BLaER1 (cell line): ENCODE results near the gene ZNF609.

Source experiments
- H3K27ac ChIP-seq: shearing (Covaris generic); formaldehyde crosslinking; 2 replicates; pipeline ENCODE4 v1.8.1; 2022
- H3K27me3 ChIP-seq: shearing (Covaris generic); formaldehyde crosslinking; 2 replicates; pipeline ENCODE4 v1.8.1; 2022
- H3K36me3 ChIP-seq: shearing (Covaris generic); formaldehyde crosslinking; 2 replicates; pipeline ENCODE4 v1.8.1; 2022
- H3K4me1 ChIP-seq: shearing (Covaris generic); formaldehyde crosslinking; 2 replicates; pipeline ENCODE4 v1.8.1; 2022
- H3K4me2 ChIP-seq: shearing (Covaris generic); formaldehyde crosslinking; 2 replicates; pipeline ENCODE4 v1.8.1; 2022
- H3K4me3 ChIP-seq: shearing (Covaris generic); formaldehyde crosslinking; 2 replicates; pipeline ENCODE4 v1.8.1; 2022
- H3K9ac ChIP-seq: shearing (Covaris generic); formaldehyde crosslinking; 2 replicates; pipeline ENCODE4 v1.8.1; 2022
- H3K9me3 ChIP-seq: shearing (Covaris generic); formaldehyde crosslinking; 2 replicates; pipeline ENCODE4 v1.8.1; 2022
- H4K20me1 ChIP-seq: shearing (Covaris generic); formaldehyde crosslinking; 2 replicates; pipeline ENCODE4 v1.8.1; 2022
- Cebpa-rat ChIP-seq: shearing (Covaris generic); IDR thresholded peaks from 2 replicates; pipeline ENCODE4 v1.8.1; 2022

The ZNF609 gene

GRCh38 chr15:64720188-64720587, 259.8 kb downstream of the ZNF609 start:
- no peaks in the 10 kb centered on the region for H4K20me1 ChIP-seq
- no peaks in the 10 kb centered on the region for H3K36me3 ChIP-seq
- no peak for TF ChIP-seq Cebpa-rat
- no peak overlapping the region for H3K9ac ChIP-seq
- H3K27me3 ChIP-seq = no peaks in the 10 kb centered on the region
- no peak overlapping the region for H3K4me3 ChIP-seq
- no peaks in the 10 kb centered on the region for H3K9me3 ChIP-seq
- no peak overlapping the region for H3K4me2 ChIP-seq
- H3K4me1 ChIP-seq = no peaks in the 10 kb centered on the region
- H3K27ac ChIP-seq = no peak overlapping the region

- no peaks in the 10 kb centered on the region for H3K9me3 ChIP-seq
- TF ChIP-seq Cebpa-rat = no peak
- peaks cover 18% of the 10 kb centered on the region for H3K4me1 ChIP-seq
- H4K20me1 ChIP-seq = no peaks in the 10 kb centered on the region
- no peak overlapping the region for H3K27ac ChIP-seq
- H3K27me3 ChIP-seq = no peaks in the 10 kb centered on the region
- no peak overlapping the region for H3K9ac ChIP-seq
- H3K36me3 ChIP-seq = no peaks in the 10 kb centered on the region
- no peak overlapping the region for H3K4me2 ChIP-seq
- no peak overlapping the region for H3K4me3 ChIP-seq
These were observed 269.8 kb downstream of the ZNF609 start for GRCh38 chr15:64730151-64730550.

GRCh38 chr15:64731012-64731804, 270.8 kb downstream of the ZNF609 start:
- Histone ChIP-seq H3K9ac (no peak overlapping the region), H3K4me1 (peaks cover 18% of the 10 kb centered on the region), H3K27me3 (no peaks in the 10 kb centered on the region), H3K36me3 (no peaks in the 10 kb centered on the region), H3K27ac (no peak overlapping the region), H4K20me1 (no peaks in the 10 kb centered on the region), H3K4me3 (no peak overlapping the region), H3K4me2 (peak overlapping the region; percentile 17; the same call in 1 of the 2 replicates), H3K9me3 (no peaks in the 10 kb centered on the region)
- no peak for TF ChIP-seq Cebpa-rat

GRCh38 chr15:64731805-64732151, 271.4 kb downstream of the ZNF609 start:
- Histone ChIP-seq H3K27ac (no peak overlapping the region), H4K20me1 (no peaks in the 10 kb centered on the region), H3K4me1 (peaks cover 18% of the 10 kb centered on the region), H3K4me3 (no peak overlapping the region), H3K27me3 (no peaks in the 10 kb centered on the region), H3K36me3 (no peaks in the 10 kb centered on the region), H3K9ac (no peak overlapping the region), H3K9me3 (no peaks in the 10 kb centered on the region), H3K4me2 (peak overlapping the region; percentile 17; the same call in 1 of the 2 replicates)
- TF ChIP-seq Cebpa-rat = no peak

GRCh38 chr15:64732156-64732860, 271.9 kb downstream of the ZNF609 start:
- no peak overlapping the region for H3K27ac ChIP-seq
- H3K27me3 ChIP-seq = no peaks in the 10 kb centered on the region
- H3K9ac ChIP-seq = 0 out of 2 replicates have a peak overlapping the region, but pooled peaks have one; percentile 10
- TF ChIP-seq Cebpa-rat = no peak
- no peak overlapping the region for H3K4me3 ChIP-seq
- no peaks in the 10 kb centered on the region for H3K36me3 ChIP-seq
- H3K4me1 ChIP-seq = peaks cover 18% of the 10 kb centered on the region
- H3K4me2 ChIP-seq = peak overlapping the region; percentile 36
- no peaks in the 10 kb centered on the region for H3K9me3 ChIP-seq
- no peaks in the 10 kb centered on the region for H4K20me1 ChIP-seq
